ENCODE results near the gene DOCK4. TPM values are rescaled to one million over a fixed set of nuclear protein-coding genes. Genes with fewer than 3 reads are reported as not detected.

DOCK4 gene
- total and polyA plus RNA-seq, 10 of the 15 experiments (the other 5 are each of a cell fraction or from before 2014, with no cell fraction given) = 0.03 to 0.73 (median 0.38) TPM

DNA sequence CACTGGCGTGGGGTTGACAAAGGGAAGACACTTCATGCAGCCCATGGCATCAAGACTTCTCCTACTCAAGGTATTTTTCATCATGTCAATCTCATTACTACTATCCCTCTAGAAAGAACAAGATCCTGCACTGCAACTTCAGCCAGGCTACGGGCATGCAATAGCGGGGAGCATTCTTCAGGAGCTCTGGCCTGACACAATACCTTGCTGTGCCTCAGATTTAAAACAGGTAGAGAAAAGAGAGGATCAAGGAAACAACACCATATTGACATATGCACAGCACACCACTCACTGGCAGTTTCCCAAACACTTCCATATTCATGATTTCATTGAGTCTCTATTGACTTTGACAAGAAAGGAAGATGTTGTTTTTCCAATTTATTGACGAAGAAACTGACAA is 51.5 kb downstream of the DOCK4 start:
- Histone ChIP-seq H3K27ac (ENCODE audit: control insufficient read depth, insufficient read depth) (no peak overlapping the region), H3K9me3 (replicated peaks; ENCODE audit: control insufficient read depth, insufficient read depth, low read length) (no peaks in the 10 kb centered on the region), H4K20me1 (ENCODE audit: control insufficient read depth, insufficient read depth) (no peaks in the 10 kb centered on the region), H3K27me3 (replicated peaks in 1 of 2; ENCODE audit: control insufficient read depth in 2 of 2, insufficient read depth in 2 of 2, low read length in 1 of 2) (no peaks in the 10 kb centered on the region), H3K4me1 (ENCODE audit: control insufficient read depth, insufficient read depth, low read length) (no peaks in the 10 kb centered on the region), H3K79me2 (ENCODE audit: control insufficient read depth, insufficient read depth, low read length) (no peaks in the 10 kb centered on the region), H3K9ac (ENCODE audit: control insufficient read depth, insufficient read depth, low read length) (no peak overlapping the region), H2AFZ (ENCODE audit: control insufficient read depth, low read depth, low read length) (no peak overlapping the region), H3K36me3 (ENCODE audit: control insufficient read depth in 2 of 2, insufficient read depth in 2 of 2, low read length in 1 of 2) (no peaks in the 10 kb centered on the region), H3K4me3 (no peak overlapping the region), H3K4me2 (ENCODE audit: control insufficient read depth, insufficient read depth) (no peak overlapping the region)
- DNase-seq (ENCODE audit: low read depth, low spot score) = no peak
- in situ Hi-C loops (cut with MboI) (no loop called here), intact Hi-C loops (cut with micrococcal nuclease; ENCODE audit: unreplicated experiment) (no loop called here)
- no peak for ATAC-seq
- TF ChIP-seq SIX5 (IDR thresholded peaks at IDR 0.05; ENCODE audit: low read depth, low read length, severe bottlenecking) = no peak
- ChIA-PET RAD21 (ENCODE audit: unreplicated experiment) (no interaction called here), POLR2A (no interaction called here), CTCF (no interaction called here), SMC1A (ENCODE audit: uncharacterized antibody, unreplicated experiment) (no interaction called here)
- 41% methylated on average over 4 of the region's 4 CpGs for WGBS (ENCODE audit: insufficient coverage, insufficient replicate concordance, low lambda C conversion rate, missing lambda C conversion rate)
- FAIRE-seq = no peak
- BruUV-seq (replicated peaks) = no TSS peak

DNA sequence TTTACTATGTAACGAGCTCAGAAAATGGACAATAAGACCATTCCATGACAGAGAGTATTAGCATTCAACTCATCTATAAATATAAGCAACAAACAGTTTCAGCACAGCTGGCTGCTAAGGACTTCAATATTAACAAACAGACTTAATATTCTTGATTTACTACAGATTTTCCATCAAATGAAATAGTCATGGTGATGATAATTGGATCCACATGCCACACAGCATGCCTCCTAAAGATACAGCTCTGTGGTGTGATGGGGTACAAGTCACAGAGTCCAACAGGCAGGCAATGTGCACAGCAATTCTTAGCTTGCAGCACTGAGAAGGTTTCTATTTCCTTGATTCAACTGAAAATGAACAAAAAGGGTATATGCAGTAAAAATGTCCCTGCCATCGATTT is 54.0 kb downstream of the DOCK4 start:
- Histone ChIP-seq H3K4me2 (ENCODE audit: control insufficient read depth, insufficient read depth) (no peak overlapping the region), H3K27ac (ENCODE audit: control insufficient read depth, insufficient read depth) (no peak overlapping the region), H3K9ac (ENCODE audit: control insufficient read depth, insufficient read depth, low read length) (no peak overlapping the region), H3K27me3 (replicated peaks in 1 of 2; ENCODE audit: control insufficient read depth in 2 of 2, insufficient read depth in 2 of 2, low read length in 1 of 2) (no peaks in the 10 kb centered on the region), H3K4me3 (no peak overlapping the region), H3K4me1 (ENCODE audit: control insufficient read depth, insufficient read depth, low read length) (no peaks in the 10 kb centered on the region), H3K9me3 (replicated peaks; ENCODE audit: control insufficient read depth, insufficient read depth, low read length) (no peaks in the 10 kb centered on the region), H3K36me3 (ENCODE audit: control insufficient read depth in 2 of 2, insufficient read depth in 2 of 2, low read length in 1 of 2) (no peaks in the 10 kb centered on the region), H4K20me1 (ENCODE audit: control insufficient read depth, insufficient read depth) (no peaks in the 10 kb centered on the region), H3K79me2 (ENCODE audit: control insufficient read depth, insufficient read depth, low read length) (no peaks in the 10 kb centered on the region), H2AFZ (ENCODE audit: control insufficient read depth, low read depth, low read length) (no peak overlapping the region)
- 5% methylated on average over 2 of the region's 2 CpGs for WGBS (ENCODE audit: insufficient coverage, insufficient replicate concordance, low lambda C conversion rate, missing lambda C conversion rate)
- CTCF ChIA-PET = interaction anchor here (0.6 to 1.6 kb wide), 3 partner anchors 12 to 1273 kb away, joined by 4 to 8 read pairs (median 5); no protein-coding TSS in a partner anchor
- no TSS peak for BruUV-seq (replicated peaks)
- POLR2A ChIA-PET = no interaction called here
- SMC1A ChIA-PET (ENCODE audit: uncharacterized antibody, unreplicated experiment) = interaction anchor here (0.6 to 1.8 kb wide), 4 partner anchors 9 to 35 kb away, joined by 3 to 4 read pairs (median 3); no protein-coding TSS in a partner anchor
- ATAC-seq (no peak), DNase-seq (ENCODE audit: low read depth, low spot score) (no peak), FAIRE-seq (no peak)
- in situ Hi-C loops (cut with MboI) (no loop called here), intact Hi-C loops (cut with micrococcal nuclease; ENCODE audit: unreplicated experiment) (no loop called here)
- RAD21 ChIA-PET (ENCODE audit: unreplicated experiment) = interaction anchor here (0.6 to 0.7 kb wide), 2 partner anchors 55 to 262 kb away, joined by 3 read pairs; no protein-coding TSS in a partner anchor
- TF ChIP-seq PAX8 (IDR thresholded peaks at IDR 0.05) = no peak
